Coronary artery (tissue), 2 donors: ENCODE results near the gene GGTLC2.
"Not testable (repeated sequence)": the region's sequence is repeated elsewhere in the genome, so short reads cannot be mapped to it uniquely, and the experiment has no call there.

Experiments
- DNase-seq: peaks from one replicate; pipeline ENCODE4 v3.0.0-alpha.2; 2017; ENCODE audit warnings: low spot score
- H3K27ac ChIP-seq, 2 donors: fragments of 200-600 bp; sonication (generic); one replicate each; pipeline ENCODE4 v1.5.1; 2016 to 2019
- H3K4me3 ChIP-seq: fragments of 200-600 bp; sonication (generic); 2 replicates; pipeline ENCODE4 v1.5.1; 2016; ENCODE audit warnings: mild to moderate bottlenecking, moderate library complexity
- CTCF ChIP-seq: fragments of 200-600 bp; sonication (generic); IDR thresholded peaks from one replicate; pipeline ENCODE4 v1.5.1; 2019; ENCODE audit warnings: antibody characterized with exemption

The GGTLC2 gene

DNA sequence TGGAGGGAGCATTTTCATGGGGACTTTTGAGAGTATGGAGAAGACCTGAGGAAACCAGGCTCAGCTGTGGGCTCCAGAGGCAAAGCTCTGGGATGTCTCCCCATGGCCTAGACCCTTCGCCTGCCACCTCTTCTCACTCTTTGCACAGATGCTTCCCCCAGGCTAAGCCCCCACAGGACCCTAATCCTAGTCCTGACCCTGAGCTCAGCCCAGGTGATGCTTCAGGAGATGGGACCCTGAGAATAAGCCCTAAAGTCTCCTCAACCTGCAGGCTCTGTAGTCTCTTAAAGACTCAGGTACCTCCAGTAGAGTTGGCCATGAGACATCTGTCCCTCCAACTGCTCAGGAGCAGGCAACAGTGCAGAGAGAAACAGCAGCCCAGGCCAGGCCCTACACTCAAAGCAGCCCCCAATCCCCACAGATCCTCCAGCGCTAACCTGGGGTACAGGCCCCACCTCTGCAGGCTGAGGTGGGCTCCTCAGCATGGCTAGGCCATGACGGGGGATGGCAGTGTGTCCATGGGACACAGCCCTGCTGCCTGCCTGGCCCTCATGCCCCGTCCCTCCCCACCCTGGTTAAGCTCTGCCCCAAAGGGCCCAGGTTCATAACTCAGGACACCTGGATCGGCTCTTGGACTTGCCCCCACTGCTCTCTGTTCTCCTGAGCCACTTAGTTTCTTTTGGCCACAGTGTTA is 39.4 kb downstream of the GGTLC2 start:
- no peak for TF ChIP-seq CTCF
- no peak overlapping the region for H3K27ac ChIP-seq
- no peak for DNase-seq
- no peak overlapping the region for H3K4me3 ChIP-seq

DNA sequence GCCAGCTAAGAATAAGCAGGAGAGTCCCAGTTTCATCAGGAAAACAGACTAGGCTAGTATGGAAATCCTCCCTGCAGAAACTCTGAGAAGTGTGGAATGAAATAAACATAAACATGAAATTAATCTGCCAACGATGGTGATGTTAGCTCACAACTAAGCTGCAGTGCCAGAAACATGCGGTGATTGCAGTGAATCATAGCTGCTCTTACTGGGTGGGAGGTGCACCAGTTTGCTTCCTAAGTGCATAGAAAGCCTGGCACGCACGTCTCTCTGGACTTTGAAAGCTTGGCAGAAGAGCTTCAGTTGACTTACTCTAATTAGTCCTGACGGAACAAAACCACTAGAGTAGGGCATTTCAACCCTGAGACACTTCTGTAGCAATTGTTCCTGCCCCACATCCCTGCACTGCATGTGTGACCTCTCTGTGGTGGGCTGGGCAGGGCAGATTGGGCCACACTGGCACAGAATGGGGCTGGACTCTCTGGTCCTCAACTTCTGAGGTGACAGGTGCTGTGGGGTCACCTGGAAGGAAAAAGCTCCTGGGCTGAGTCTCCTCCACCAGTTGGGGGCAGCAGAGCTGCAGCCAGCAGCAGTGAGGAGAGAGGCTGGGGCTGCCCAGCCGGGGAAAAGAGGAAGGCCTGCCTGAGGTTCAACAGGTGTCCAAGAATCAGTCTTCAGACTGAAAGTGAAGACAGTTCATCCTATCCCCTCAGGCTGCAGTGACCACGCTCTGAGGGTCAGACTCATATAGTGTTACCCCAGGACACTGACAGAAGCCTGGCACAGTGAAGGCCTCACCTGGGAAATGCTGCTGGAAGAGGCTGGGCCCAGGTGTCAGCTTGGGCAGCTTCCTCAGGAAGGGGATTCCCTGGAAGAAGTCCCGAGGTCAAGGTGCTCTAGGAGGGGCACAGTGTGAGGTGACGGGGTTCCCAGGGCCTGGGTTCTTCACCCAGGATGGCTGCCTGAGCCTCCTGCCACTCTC is 40.5 kb downstream of the GGTLC2 start:
- DNase-seq: no peak
- Histone ChIP-seq H3K4me3 (no peak overlapping the region), H3K27ac (no peak overlapping the region)
- TF ChIP-seq CTCF: no peak

DNA sequence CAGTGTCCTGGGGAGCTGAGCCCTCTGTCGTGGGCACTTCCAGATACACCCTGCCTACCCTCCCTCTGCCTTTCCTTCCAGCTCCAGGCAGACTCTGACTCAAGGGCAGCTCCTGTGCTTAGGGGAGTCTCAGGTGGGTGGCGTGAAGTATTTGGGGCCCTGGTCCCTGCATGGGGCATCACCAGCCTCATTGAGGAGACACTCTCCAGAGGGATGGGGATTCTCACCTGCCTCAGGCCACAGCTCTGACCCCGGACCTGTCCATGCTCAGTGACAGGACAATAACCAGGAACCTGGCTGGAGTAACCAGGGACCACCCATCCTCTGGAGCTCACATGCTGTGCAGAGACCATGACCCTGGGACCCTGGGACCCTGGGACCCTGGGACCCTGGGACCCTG is 41.2 kb downstream of the GGTLC2 start:
- no peak overlapping the region for H3K27ac ChIP-seq
- H3K4me3 ChIP-seq: no peak overlapping the region
- no peak for DNase-seq
- TF ChIP-seq CTCF: no peak

DNA sequence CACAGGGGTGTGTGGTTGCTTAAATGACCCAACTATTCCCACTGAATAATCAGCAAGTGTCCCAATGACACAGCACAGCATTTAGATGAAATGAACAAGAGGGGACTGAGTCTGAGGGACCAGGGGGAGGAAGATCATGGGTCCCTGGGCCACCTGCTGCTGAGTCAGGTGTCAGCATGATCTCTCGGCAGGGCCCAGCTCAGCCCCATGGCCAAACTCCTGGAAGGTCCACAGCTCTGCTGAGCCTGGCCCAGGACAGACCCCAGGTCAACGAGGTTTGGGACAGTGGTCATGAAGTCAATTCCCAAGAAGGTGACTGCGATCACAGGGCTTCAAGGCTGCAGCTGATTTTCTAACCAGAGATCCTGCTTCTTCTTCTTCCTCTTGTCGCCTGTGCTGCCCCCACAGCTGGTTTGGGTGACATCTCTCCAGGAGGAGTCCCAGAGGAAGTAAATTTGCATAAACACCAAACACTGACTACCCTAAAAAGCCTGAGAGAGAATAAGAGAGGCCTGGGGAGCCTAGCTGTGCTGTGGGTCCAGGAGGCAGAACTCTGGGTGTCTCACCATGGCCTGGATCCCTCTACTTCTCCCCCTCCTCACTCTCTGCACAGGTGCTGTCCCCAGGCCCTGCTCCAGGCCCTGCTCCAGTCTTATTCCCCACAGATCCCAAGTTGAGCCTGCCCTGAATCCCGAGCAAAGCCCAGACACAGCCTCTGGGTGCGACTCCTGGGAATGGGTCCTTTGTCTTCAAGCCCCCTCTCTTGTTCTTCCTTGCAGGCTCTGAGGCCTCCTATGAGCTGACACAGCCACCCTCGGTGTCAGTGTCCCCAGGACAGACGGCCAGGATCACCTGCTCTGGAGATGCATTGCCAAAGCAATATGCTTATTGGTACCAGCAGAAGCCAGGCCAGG is 42.0 kb downstream of the GGTLC2 start:
- not testable (repeated sequence) for DNase-seq, H3K27ac ChIP-seq, H3K4me3 ChIP-seq

DNA sequence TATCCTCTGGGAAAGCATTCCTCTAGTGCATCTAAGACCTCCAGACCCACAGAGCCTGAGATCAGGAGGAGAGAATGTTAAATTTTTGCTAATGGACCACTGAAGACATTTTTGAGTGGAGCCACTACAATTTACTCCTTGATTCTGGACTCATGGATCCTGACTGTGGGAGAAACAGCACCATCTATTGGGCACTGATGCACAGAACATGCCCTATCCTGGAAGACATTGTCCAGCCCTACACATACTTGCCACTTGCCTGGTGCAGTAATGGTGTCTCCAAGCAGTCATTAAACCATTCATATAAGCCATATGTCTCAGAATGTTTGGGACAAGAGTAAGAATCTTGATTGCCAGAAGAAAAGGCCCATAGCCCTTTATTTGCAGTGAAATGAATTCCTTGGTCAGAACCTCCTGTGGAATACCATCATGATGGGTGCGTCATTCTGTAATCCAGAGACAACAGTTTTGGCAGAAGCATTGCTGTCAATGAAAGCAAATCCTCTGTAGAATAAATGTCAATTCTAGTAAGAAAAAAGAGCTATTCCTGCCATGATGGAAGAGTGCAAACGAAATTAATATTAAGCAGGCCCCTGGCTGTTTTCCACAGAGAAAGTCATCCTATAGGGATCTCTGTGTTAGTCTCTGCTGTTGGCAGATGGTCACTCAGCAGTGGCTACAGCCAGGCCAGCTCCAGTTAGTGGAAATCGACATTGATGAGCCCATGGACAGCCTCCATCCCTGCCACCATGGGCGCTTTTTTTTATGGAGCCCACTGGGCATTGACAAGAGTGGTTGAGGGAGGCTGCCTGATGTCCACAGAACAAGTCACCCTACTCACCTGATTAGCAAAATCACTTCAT is 43.5 kb downstream of the GGTLC2 start:
- no peak for DNase-seq
- peak; percentile 34 for TF ChIP-seq CTCF
- Histone ChIP-seq H3K27ac (no peak overlapping the region), H3K4me3 (no peak overlapping the region)

DNA sequence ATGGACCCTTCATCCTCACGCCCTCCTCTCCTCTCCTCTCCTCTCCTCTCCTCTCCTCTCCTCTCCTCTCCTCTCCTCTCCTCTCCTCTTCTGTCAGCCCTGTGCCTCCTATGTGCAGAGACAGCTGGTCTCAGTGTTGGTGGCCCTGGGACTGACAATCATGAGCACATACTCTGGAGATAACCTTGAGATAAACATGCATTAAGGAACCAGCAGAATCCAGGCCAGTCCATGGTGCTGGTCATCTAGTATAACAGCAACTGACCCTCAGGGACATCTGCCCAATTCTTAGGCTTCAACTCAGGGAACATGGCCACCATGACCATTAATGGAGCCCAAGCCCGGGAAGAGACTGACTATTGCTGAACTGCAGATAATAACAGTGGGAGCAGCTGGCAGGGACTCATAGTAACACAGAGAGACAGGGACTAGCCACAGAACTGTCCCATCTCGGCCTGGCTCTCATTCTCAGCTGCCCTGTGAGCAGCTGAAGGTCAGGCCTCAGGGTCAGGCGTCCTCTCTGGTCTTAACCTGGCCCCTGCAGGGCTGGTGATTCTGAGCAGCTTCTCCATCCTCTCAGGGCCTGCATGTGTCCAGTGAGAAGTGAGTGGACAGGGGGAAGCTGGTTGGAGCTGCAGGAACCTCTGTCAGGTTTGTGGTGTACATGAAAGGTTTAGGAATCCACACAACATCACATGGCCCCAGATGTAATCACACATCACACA is 45.4 kb downstream of the GGTLC2 start:
- DNase-seq: no peak
- H3K27ac ChIP-seq: no peak overlapping the region
- no peak overlapping the region for H3K4me3 ChIP-seq
- TF ChIP-seq CTCF: no peak
